ENCODE measurements around the gene BACE2.

BACE2 gene

GRCh38 chr21:41139951-41140350 is 28.0 kb upstream of the BACE2 start:
- no peak overlapping the region for H3K27ac ChIP-seq
- TF ChIP-seq CTCF (conservative IDR thresholded peaks at IDR 0.05), result no peak
- no peak for TF ChIP-seq ZFX (IDR thresholded peaks at IDR 0.05)

GRCh38 chr21:41141031-41141457 is 26.9 kb upstream of the BACE2 start:
- H3K27ac ChIP-seq, result peak overlapping the region; percentile 15; the same call in 1 of the 2 replicates
- TF ChIP-seq CTCF (conservative IDR thresholded peaks at IDR 0.05) (no peak), ZFX (IDR thresholded peaks at IDR 0.05) (no peak)

GRCh38 chr21:41142051-41142795 is 25.7 kb upstream of the BACE2 start:
- H3K27ac ChIP-seq, result no peak overlapping the region

GRCh38 chr21:41143596-41144325 is 24.2 kb upstream of the BACE2 start:
- no peak overlapping the region for H3K27ac ChIP-seq
- TF ChIP-seq CTCF (conservative IDR thresholded peaks at IDR 0.05) (no peak), ZFX (IDR thresholded peaks at IDR 0.05) (no peak)

More at GRCh38 chr21:41142051-41142795, 25.7 kb upstream of the BACE2 start:
- no peak for TF ChIP-seq CTCF (conservative IDR thresholded peaks at IDR 0.05)
- TF ChIP-seq ZFX (IDR thresholded peaks at IDR 0.05), result no peak

- no peak overlapping the region for H3K27ac ChIP-seq
- TF ChIP-seq CTCF (conservative IDR thresholded peaks at IDR 0.05), result no peak
- no peak for TF ChIP-seq ZFX (IDR thresholded peaks at IDR 0.05)
Observed at GRCh38 chr21:41147096-41147978, 20.6 kb upstream of the BACE2 start.

GRCh38 chr21:41147979-41148355 is 20.0 kb upstream of the BACE2 start:
- no peak for TF ChIP-seq ZFX (IDR thresholded peaks at IDR 0.05)
- TF ChIP-seq CTCF (conservative IDR thresholded peaks at IDR 0.05), result no peak
- H3K27ac ChIP-seq, result no peak overlapping the region
